Measurements from ENCODE around the gene NRDC. TPM values are rescaled to one million over a fixed set of nuclear protein-coding genes. Genes with fewer than 3 reads are reported as not detected.
A peak's percentile ranks its signal among the peaks of the same experiment; 100 is the strongest.

NRDC gene
- total RNA-seq, 2 donors from 2014 or later, result 97.9 to 116 TPM

DNA sequence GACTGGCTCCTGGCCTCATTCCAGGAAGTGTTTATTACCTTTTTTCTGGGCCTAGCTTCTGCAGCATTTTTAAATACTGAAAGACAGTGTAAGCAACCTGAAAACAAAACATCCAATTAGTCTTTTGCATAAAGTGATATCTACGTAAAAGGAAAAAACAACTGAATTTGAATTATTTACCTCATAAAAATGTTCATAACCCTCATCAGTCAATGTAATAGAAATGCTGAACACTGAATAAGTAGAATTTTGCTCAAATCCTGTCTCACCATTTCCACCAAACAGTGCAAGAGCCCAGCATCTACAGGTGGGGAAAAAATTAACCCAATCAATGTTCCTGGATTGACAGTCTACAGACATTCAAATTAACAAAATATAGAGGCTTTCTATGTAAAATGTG is 64.0 kb downstream of the NRDC start:
- no peak for ATAC-seq
- Mint-ChIP-seq H3K36me3 (ENCODE audit: low read depth) (peaks cover 4% of the 10 kb centered on the region), H3K27me3 (no peaks in the 10 kb centered on the region), H3K27ac (no peak overlapping the region), H3K4me3 (no peak overlapping the region), H3K4me1 (no peaks in the 10 kb centered on the region)
- no peak for DNase-seq
- H3K9me3 ChIP-seq (ENCODE audit: control insufficient read depth, low read length, poor library complexity, severe bottlenecking), result no peaks in the 10 kb centered on the region

GRCh38 chr1:51799372-51799771 is 79.2 kb downstream of the NRDC start:
- H3K9me3 ChIP-seq (ENCODE audit: control insufficient read depth, low read length, poor library complexity, severe bottlenecking), result no peaks in the 10 kb centered on the region
- Mint-ChIP-seq H3K4me3 (no peak overlapping the region), H3K4me1 (no peaks in the 10 kb centered on the region), H3K27me3 (no peaks in the 10 kb centered on the region), H3K27ac (no peak overlapping the region), H3K36me3 (ENCODE audit: low read depth) (peaks cover 12% of the 10 kb centered on the region)
- ATAC-seq, result no peak
- DNase-seq, result no peak

DNA sequence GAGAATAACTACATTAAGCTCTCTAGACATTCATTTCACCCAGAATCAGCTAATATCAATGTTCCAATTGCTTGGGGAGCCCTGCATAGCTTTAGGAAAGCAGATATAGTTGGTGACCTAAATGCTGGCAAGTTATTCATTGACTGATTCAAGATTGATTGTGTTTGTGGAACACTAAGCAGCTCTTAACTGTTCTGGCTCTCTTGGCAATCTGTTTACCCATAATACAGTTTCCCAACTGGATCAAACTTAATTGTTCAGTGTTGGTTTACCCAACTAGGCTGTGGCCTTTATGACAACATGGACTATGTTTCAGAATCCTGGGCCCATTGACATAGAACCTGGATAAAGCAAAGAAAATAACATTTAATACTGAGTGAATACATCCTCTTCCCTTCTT is 83.7 kb downstream of the NRDC start:
- no peaks in the 10 kb centered on the region for H3K9me3 ChIP-seq (ENCODE audit: control insufficient read depth, low read length, poor library complexity, severe bottlenecking)
- no peak for ATAC-seq
- no peak for DNase-seq
- peaks cover 9% of the 10 kb centered on the region for H3K36me3 Mint-ChIP-seq (ENCODE audit: low read depth)
- H3K4me3 Mint-ChIP-seq, result no peak overlapping the region
- H3K4me1 Mint-ChIP-seq, result peaks cover 11% of the 10 kb centered on the region
- peak overlapping the region; percentile 63 for H3K27ac Mint-ChIP-seq
- H3K27me3 Mint-ChIP-seq, result no peaks in the 10 kb centered on the region

DNA sequence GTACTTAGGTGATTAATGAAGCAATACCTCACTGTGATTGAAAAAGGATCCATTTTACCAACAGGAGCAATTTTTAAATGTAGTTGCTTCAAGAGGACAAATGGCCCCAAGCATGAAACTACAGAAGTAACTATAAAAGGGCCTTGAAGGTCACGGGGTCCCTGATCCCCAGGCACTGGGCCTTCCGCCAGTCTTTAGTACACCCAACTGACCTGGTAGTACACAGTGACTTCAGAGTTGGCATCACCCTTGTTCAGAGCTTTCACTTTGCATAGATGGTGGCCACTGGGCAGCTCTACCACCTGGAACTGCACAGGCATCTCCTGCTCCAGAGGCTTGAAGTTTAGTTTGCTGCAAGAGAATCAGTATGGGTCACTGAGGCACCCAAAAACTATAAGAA is 84.3 kb downstream of the NRDC start:
- no peak for ATAC-seq
- Mint-ChIP-seq H3K4me3 (no peak overlapping the region), H3K4me1 (peaks cover 11% of the 10 kb centered on the region), H3K27ac (peak overlapping the region; percentile 63), H3K36me3 (ENCODE audit: low read depth) (peaks cover 14% of the 10 kb centered on the region), H3K27me3 (no peaks in the 10 kb centered on the region)
- no peak for DNase-seq
- no peaks in the 10 kb centered on the region for H3K9me3 ChIP-seq (ENCODE audit: control insufficient read depth, low read length, poor library complexity, severe bottlenecking)

DNA sequence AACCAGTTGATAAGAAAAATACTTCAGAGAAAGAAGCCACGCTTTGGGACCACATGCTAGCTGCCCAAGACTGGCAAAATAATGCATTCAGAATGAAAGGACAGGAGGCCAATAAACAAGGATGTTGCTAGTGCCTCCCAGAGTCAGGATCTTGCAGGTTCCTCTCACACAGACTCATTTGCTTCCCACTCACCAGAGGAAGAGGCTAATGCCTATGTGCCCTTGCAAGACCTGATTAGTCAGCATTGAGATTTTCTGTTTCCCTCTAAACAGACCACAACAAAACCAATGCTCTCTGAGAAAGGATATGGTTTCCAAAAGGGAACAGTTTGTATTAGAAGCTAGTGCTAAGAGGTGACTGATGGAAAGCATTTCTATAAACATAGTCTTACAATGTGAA is 85.7 kb downstream of the NRDC start:
- Mint-ChIP-seq H3K4me1 (peaks cover 11% of the 10 kb centered on the region), H3K27ac (peak overlapping the region; percentile 53), H3K4me3 (no peak overlapping the region), H3K27me3 (no peaks in the 10 kb centered on the region), H3K36me3 (ENCODE audit: low read depth) (peaks cover 17% of the 10 kb centered on the region)
- no peak for DNase-seq
- H3K9me3 ChIP-seq (ENCODE audit: control insufficient read depth, low read length, poor library complexity, severe bottlenecking), result no peaks in the 10 kb centered on the region
- no peak for ATAC-seq

DNA sequence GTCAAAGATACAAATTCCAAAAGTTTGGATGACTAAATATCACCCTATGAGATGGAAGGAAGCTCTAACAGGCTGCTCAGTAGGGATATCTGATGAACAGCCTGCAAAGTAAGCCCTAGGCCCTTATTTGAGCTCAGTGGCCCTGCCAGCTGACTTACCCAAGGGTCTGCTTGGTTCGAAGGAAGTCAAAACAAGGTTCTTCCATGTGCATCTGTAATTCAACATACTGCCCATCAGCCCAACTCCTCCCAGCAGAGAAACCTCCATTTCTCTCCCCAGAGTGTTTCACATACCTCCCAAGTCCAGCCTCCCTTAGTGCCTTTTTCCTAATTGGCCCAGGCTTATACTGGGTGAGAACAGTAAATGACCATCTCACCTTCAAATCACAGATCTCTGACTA is 86.6 kb downstream of the NRDC start:
- DNase-seq, result no peak
- H3K27ac Mint-ChIP-seq, result no peak overlapping the region
- H3K36me3 Mint-ChIP-seq (ENCODE audit: low read depth), result peaks cover 12% of the 10 kb centered on the region
- no peak overlapping the region for H3K4me3 Mint-ChIP-seq
- peaks cover 11% of the 10 kb centered on the region for H3K4me1 Mint-ChIP-seq
- no peak for ATAC-seq
- no peaks in the 10 kb centered on the region for H3K9me3 ChIP-seq (ENCODE audit: control insufficient read depth, low read length, poor library complexity, severe bottlenecking)
- no peaks in the 10 kb centered on the region for H3K27me3 Mint-ChIP-seq

GRCh38 chr1:51790385-51790784 is 88.1 kb downstream of the NRDC start:
- no peak for ATAC-seq
- Mint-ChIP-seq H3K4me3 (no peak overlapping the region), H3K4me1 (peaks cover 11% of the 10 kb centered on the region), H3K27me3 (no peaks in the 10 kb centered on the region), H3K27ac (peak overlapping the region; percentile 34), H3K36me3 (ENCODE audit: low read depth) (peaks cover 16% of the 10 kb centered on the region)
- H3K9me3 ChIP-seq (ENCODE audit: control insufficient read depth, low read length, poor library complexity, severe bottlenecking), result no peaks in the 10 kb centered on the region
- DNase-seq, result no peak

- no peak overlapping the region for H3K27ac Mint-ChIP-seq
- no peak for DNase-seq
These were observed 89.2 kb downstream of the NRDC start for GRCh38 chr1:51789342-51789741.

DNA sequence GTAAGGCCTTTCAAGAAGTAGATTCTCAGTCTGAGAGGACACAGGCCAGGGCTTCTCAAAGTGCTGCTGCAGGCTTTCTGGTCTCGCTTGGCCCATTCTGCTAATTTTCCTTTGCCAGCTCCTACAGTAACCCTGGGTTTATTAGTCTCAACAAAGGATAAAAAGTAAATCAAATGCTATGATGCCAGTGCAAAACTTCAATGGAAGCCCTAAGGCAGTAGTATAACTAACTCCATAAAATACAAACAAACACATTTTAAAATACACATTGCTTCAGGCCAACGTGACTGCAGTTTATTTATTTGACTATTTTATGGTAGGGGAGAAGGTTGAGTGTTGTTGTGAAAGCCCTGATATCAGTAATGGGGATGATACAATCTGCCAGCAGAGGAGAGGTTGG is 89.6 kb downstream of the NRDC start:
- H3K36me3 Mint-ChIP-seq (ENCODE audit: low read depth), result peaks cover 20% of the 10 kb centered on the region
- H3K4me1 Mint-ChIP-seq, result peaks cover 11% of the 10 kb centered on the region
- no peak for ATAC-seq
- H3K9me3 ChIP-seq (ENCODE audit: control insufficient read depth, low read length, poor library complexity, severe bottlenecking), result no peaks in the 10 kb centered on the region
- H3K27me3 Mint-ChIP-seq, result no peaks in the 10 kb centered on the region
- no peak overlapping the region for H3K4me3 Mint-ChIP-seq
- DNase-seq, result no peak
- H3K27ac Mint-ChIP-seq, result no peak overlapping the region

More at GRCh38 chr1:51789342-51789741, 89.2 kb downstream of the NRDC start:
- Mint-ChIP-seq H3K4me1 (peaks cover 11% of the 10 kb centered on the region), H3K4me3 (no peak overlapping the region), H3K27me3 (no peaks in the 10 kb centered on the region), H3K36me3 (ENCODE audit: low read depth) (peaks cover 20% of the 10 kb centered on the region)
- no peak for ATAC-seq
- no peaks in the 10 kb centered on the region for H3K9me3 ChIP-seq (ENCODE audit: control insufficient read depth, low read length, poor library complexity, severe bottlenecking)

DNA sequence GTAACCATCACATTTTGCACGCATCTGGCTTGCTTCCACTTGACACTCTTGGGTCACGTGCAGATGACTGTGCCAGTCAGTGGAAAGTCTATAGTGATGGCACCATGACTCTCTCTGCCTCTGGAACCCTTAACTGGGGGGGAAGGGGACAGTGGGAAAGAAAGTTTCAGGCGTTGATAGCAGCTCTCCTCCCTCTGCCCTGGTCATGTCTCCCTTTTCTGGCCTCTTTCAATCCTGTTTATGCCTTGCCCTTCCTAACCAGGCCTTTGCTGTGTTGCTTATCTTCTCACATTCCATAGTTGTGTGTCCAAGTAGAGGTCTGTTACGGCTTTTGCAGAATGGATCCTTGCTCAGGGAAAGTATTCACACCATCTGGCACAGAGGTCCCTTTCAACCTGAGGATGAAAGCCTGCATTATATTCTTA is 93.5 kb downstream of the NRDC start:
- Mint-ChIP-seq H3K27me3 (no peaks in the 10 kb centered on the region), H3K27ac (peak overlapping the region; percentile 78), H3K4me1 (peaks cover 5% of the 10 kb centered on the region), H3K4me3 (no peak overlapping the region), H3K36me3 (ENCODE audit: low read depth) (peaks cover 23% of the 10 kb centered on the region)
- H3K9me3 ChIP-seq (ENCODE audit: control insufficient read depth, low read length, poor library complexity, severe bottlenecking), result no peaks in the 10 kb centered on the region
- DNase-seq (no peak), ATAC-seq (no peak)

- H3K27ac Mint-ChIP-seq, result peak overlapping the region; percentile 57
These were observed 97.6 kb downstream of the NRDC start for GRCh38 chr1:51780927-51781326.

DNA sequence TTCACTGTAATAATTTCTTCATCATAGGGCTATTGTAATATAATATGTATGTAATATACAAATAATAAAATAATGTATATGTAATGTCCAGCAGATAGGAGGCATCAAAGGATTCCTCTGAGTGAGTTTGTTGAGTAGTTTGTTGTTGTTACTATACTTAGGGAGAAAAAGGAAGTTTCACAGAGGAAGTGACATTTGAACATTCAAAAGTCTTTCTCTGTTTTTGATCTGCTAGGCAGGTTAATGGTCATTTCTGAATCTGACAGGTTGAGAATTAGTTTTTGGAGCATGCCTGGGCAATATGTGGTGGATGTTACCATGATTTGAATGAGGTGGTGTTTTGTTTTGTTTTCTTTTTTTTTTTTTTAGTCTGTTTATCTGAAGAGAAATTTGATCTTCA is 102.1 kb downstream of the NRDC start:
- H3K9me3 ChIP-seq (ENCODE audit: control insufficient read depth, low read length, poor library complexity, severe bottlenecking), result no peaks in the 10 kb centered on the region
- Mint-ChIP-seq H3K27me3 (no peaks in the 10 kb centered on the region), H3K27ac (no peak overlapping the region), H3K4me3 (no peak overlapping the region), H3K36me3 (ENCODE audit: low read depth) (peaks cover 25% of the 10 kb centered on the region), H3K4me1 (peaks cover 9% of the 10 kb centered on the region)
- no peak for DNase-seq
- ATAC-seq, result no peak

More at GRCh38 chr1:51780927-51781326, 97.6 kb downstream of the NRDC start:
- Mint-ChIP-seq H3K27me3 (no peaks in the 10 kb centered on the region), H3K4me1 (peaks cover 6% of the 10 kb centered on the region), H3K36me3 (ENCODE audit: low read depth) (peaks cover 17% of the 10 kb centered on the region), H3K4me3 (no peak overlapping the region)
- ATAC-seq (no peak), DNase-seq (no peak)
- H3K9me3 ChIP-seq (ENCODE audit: control insufficient read depth, low read length, poor library complexity, severe bottlenecking), result no peaks in the 10 kb centered on the region

- DNase-seq, result no peak
- peak; percentile 65 for ATAC-seq
- Mint-ChIP-seq H3K27ac (peak overlapping the region; percentile 53), H3K4me3 (no peak overlapping the region), H3K36me3 (ENCODE audit: low read depth) (peaks cover 13% of the 10 kb centered on the region), H3K27me3 (no peaks in the 10 kb centered on the region), H3K4me1 (peaks cover 9% of the 10 kb centered on the region)
- H3K9me3 ChIP-seq (ENCODE audit: control insufficient read depth, low read length, poor library complexity, severe bottlenecking), result no peaks in the 10 kb centered on the region
These were observed 109.4 kb downstream of the NRDC start for GRCh38 chr1:51768971-51769588.

- ATAC-seq, result no peak
- Mint-ChIP-seq H3K27me3 (no peaks in the 10 kb centered on the region), H3K27ac (peak overlapping the region; percentile 43), H3K4me3 (no peak overlapping the region), H3K4me1 (peaks cover 5% of the 10 kb centered on the region), H3K36me3 (ENCODE audit: low read depth) (peaks cover 2% of the 10 kb centered on the region)
- no peaks in the 10 kb centered on the region for H3K9me3 ChIP-seq (ENCODE audit: control insufficient read depth, low read length, poor library complexity, severe bottlenecking)
- DNase-seq, result no peak
These were observed 117.2 kb downstream of the NRDC start for GRCh38 chr1:51761351-51761750.

Measured in T-helper 17 cell (primary cell).